ENCODE data around the gene TICAM2. TPM values are rescaled to one million over a fixed set of nuclear protein-coding genes. Genes with fewer than 3 reads are reported as not detected.
A peak's percentile ranks its signal among the peaks of the same experiment; 100 is the strongest.

The TICAM2 gene
- total and polyA plus RNA-seq, 9 of the 15 experiments (the other 6 are each of a cell fraction or from before 2014, with no cell fraction given): 0.15 to 1.8 (median 0.98) TPM

DNA sequence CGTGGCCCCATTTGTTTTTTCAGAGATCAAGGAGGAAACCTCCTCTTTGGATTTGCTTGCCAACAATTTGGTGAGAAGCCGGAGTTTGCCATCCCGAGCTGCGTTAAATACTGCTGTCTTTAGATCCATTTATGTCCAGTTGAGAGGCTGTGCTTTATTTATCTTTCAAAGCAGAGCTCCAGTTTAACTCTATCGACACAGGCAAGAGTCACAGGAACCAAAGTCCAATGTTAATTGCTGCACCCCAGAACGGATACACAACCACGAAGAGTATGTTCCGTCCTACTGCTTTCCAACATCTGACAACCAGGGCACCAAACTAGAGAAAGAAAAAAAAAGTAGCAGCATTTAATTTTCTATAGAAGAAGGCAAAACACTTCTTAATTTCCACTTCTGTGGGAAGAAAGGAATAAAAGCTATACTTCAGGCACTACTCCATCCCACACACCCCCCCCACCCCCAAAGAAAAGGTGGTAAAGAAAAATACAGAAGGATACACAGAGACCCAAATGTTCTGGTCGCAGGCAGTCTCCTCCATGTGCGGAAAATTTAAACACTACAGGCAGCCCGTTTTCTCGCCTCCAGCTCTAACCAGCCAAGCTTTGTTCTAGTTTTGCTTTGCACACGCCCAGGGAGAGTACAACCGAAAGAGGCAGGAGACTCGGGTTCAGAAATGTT lies 58.8 kb downstream of the TICAM2 start:
- H3K9me3 ChIP-seq (replicated peaks; ENCODE audit: control insufficient read depth, insufficient read depth, low read depth, low read length): peaks cover 10% of the 10 kb centered on the region
- intact Hi-C loops (cut with micrococcal nuclease): loop anchor here (5.0 kb wide), 3 partner anchors 84 to 299 kb away; partner anchors contain the start of genes AP3S1, ATG12, PGGT1B and TMED7
- H3K4me2 ChIP-seq (ENCODE audit: insufficient read depth, low read length): peak overlapping the region; percentile 83
- peaks cover 40% of the 10 kb centered on the region for H3K36me3 ChIP-seq (ENCODE audit: control insufficient read depth, insufficient read depth, low read length)
- TF ChIP-seq CBFA2T3 (IDR thresholded peaks at IDR 0.05) (0 out of 2 replicates have a peak, but pooled peaks have one; percentile 18), RBBP5 (IDR thresholded peaks at IDR 0.05; ENCODE audit: borderline replicate concordance, insufficient read depth, low read length, poor library complexity, severe bottlenecking) (peak; percentile 14), E4F1 (CRISPR knock-in tag; IDR thresholded peaks at IDR 0.05; ENCODE audit: borderline replicate concordance) (no peak)
- peaks cover 5% of the 10 kb centered on the region; the same call in 1 of the 2 replicates for H4K20me1 ChIP-seq (replicated peaks; ENCODE audit: control insufficient read depth, insufficient read depth, low read length)
- peak overlapping the region; percentile 80; the same call in 1 of the 2 replicates for H2AFZ ChIP-seq (ENCODE audit: low read depth, low read length)
- ChIA-PET POLR2A (interaction anchor here (0.7 to 2.3 kb wide), 9 partner anchors 7 to 24 kb away, joined by 3 to 7 read pairs (median 3); no protein-coding TSS in a partner anchor), CTCF (ENCODE audit: low intra/inter-chr PET ratio) (no interaction called here)
- ATAC-seq (peak; percentile 47), DNase-seq (ENCODE audit: extremely low read depth in 1 of 4, low spot score in 3 of 4) (no peak), FAIRE-seq (no peak)
- H3K9me1 ChIP-seq (ENCODE audit: control insufficient read depth, insufficient read depth, low read length): no peaks in the 10 kb centered on the region
- peak overlapping the region; percentile 78 to 97 for H3K9ac ChIP-seq (ENCODE audit: insufficient read depth in 1 of 2, low read depth in 2 of 2, low read length in 2 of 2)
- BruUV-seq (replicated peaks): TSS peak; percentile 43
- peak overlapping the region; percentile 89 for H3K27ac ChIP-seq (ENCODE audit: extremely low read depth, low read depth, low read length)
- peak overlapping the region; percentile 84 for H3K4me3 ChIP-seq
- H3K79me2 ChIP-seq (ENCODE audit: control insufficient read depth, insufficient read depth, low read length): peaks cover 58% of the 10 kb centered on the region
- in situ Hi-C loops (cut with MboI): no loop called here
- peaks cover 3 to 7% of the 10 kb centered on the region in 2 experiments; a peak in 2 of 5 replicates for H3K4me1 ChIP-seq (replicated peaks in 1 of 2; ENCODE audit: control insufficient read depth in 2 of 2, insufficient read depth in 2 of 2, low read length in 2 of 2)
- WGBS (ENCODE audit: insufficient coverage, low coverage, missing lambda C conversion rate): 3% methylated on average over 15 of the region's 15 CpGs
- H3K27me3 ChIP-seq (ENCODE audit: control insufficient read depth in 2 of 2, insufficient read depth in 2 of 2, low read length in 2 of 2): no peaks in the 10 kb centered on the region
